Measurements from ENCODE around the gene VTI1A. TPM values are rescaled to one million over a fixed set of nuclear protein-coding genes. Genes with fewer than 3 reads are reported as not detected.

The VTI1A gene
- total RNA-seq, 1 experiment from 2014 or later: 44.4 TPM

GRCh38 chr10:112580267-112580666, 133.3 kb downstream of the VTI1A start:
- no peaks in the 10 kb centered on the region for H3K27me3 Mint-ChIP-seq (ENCODE audit: insufficient read depth, unreplicated experiment)
- ChIA-PET CTCF (no interaction called here), POLR2A (no interaction called here)
- H3K27ac Mint-ChIP-seq (ENCODE audit: low read depth, unreplicated experiment): no peak overlapping the region
- H3K36me3 Mint-ChIP-seq (ENCODE audit: insufficient read depth, unreplicated experiment): no peaks in the 10 kb centered on the region
- peaks cover 15% of the 10 kb centered on the region for H3K4me1 Mint-ChIP-seq (ENCODE audit: insufficient read depth, unreplicated experiment)
- no TSS peak for BruUV-seq (replicated peaks)
- intact Hi-C loops (cut with micrococcal nuclease): no loop called here
- H3K9me3 Mint-ChIP-seq (ENCODE audit: unreplicated experiment): no peaks in the 10 kb centered on the region
- no peak for TF ChIP-seq CTCF (IDR thresholded peaks at IDR 0.05; ENCODE audit: unreplicated experiment)
- no peak overlapping the region for H3K4me3 Mint-ChIP-seq (ENCODE audit: unreplicated experiment)
- DNase-seq (ENCODE audit: unreplicated experiment): no peak

GRCh38 chr10:112581921-112582320, 134.9 kb downstream of the VTI1A start:
- DNase-seq (ENCODE audit: unreplicated experiment): no peak
- Mint-ChIP-seq H3K4me3 (ENCODE audit: unreplicated experiment) (no peak overlapping the region), H3K27me3 (ENCODE audit: insufficient read depth, unreplicated experiment) (no peaks in the 10 kb centered on the region), H3K36me3 (ENCODE audit: insufficient read depth, unreplicated experiment) (no peaks in the 10 kb centered on the region), H3K4me1 (ENCODE audit: insufficient read depth, unreplicated experiment) (peaks cover 22% of the 10 kb centered on the region), H3K9me3 (ENCODE audit: unreplicated experiment) (no peaks in the 10 kb centered on the region), H3K27ac (ENCODE audit: low read depth, unreplicated experiment) (no peak overlapping the region)
- BruUV-seq (replicated peaks): no TSS peak
- ChIA-PET POLR2A (no interaction called here), CTCF (interaction anchor here (1.1 kb wide), 1 partner anchor 804 kb away, joined by 3 read pairs; no protein-coding TSS in a partner anchor)
- TF ChIP-seq CTCF (IDR thresholded peaks at IDR 0.05; ENCODE audit: unreplicated experiment): no peak
- intact Hi-C loops (cut with micrococcal nuclease): no loop called here

- ChIA-PET POLR2A (no interaction called here), CTCF (interaction anchor here (0.6 to 1.4 kb wide), 3 partner anchors 50 to 545 kb away, joined by 3 to 4 read pairs (median 4); no protein-coding TSS in a partner anchor)
- DNase-seq (ENCODE audit: unreplicated experiment): no peak
- Mint-ChIP-seq H3K27me3 (ENCODE audit: insufficient read depth, unreplicated experiment) (no peaks in the 10 kb centered on the region), H3K9me3 (ENCODE audit: unreplicated experiment) (no peaks in the 10 kb centered on the region), H3K4me1 (ENCODE audit: insufficient read depth, unreplicated experiment) (peaks cover 28% of the 10 kb centered on the region), H3K4me3 (ENCODE audit: unreplicated experiment) (no peak overlapping the region), H3K36me3 (ENCODE audit: insufficient read depth, unreplicated experiment) (no peaks in the 10 kb centered on the region), H3K27ac (ENCODE audit: low read depth, unreplicated experiment) (no peak overlapping the region)
- TF ChIP-seq CTCF (IDR thresholded peaks at IDR 0.05; ENCODE audit: unreplicated experiment): no peak
- no TSS peak for BruUV-seq (replicated peaks)
- intact Hi-C loops (cut with micrococcal nuclease): no loop called here
Measured at GRCh38 chr10:112583236-112583939, 136.4 kb downstream of the VTI1A start.

GRCh38 chr10:112584276-112584675, 137.3 kb downstream of the VTI1A start:
- H3K27me3 Mint-ChIP-seq (ENCODE audit: insufficient read depth, unreplicated experiment): no peaks in the 10 kb centered on the region
- H3K27ac Mint-ChIP-seq (ENCODE audit: low read depth, unreplicated experiment): peak overlapping the region; percentile 86
- BruUV-seq (replicated peaks): no TSS peak
- no peak for TF ChIP-seq CTCF (IDR thresholded peaks at IDR 0.05; ENCODE audit: unreplicated experiment)
- H3K9me3 Mint-ChIP-seq (ENCODE audit: unreplicated experiment): no peaks in the 10 kb centered on the region
- DNase-seq (ENCODE audit: unreplicated experiment): no peak
- H3K36me3 Mint-ChIP-seq (ENCODE audit: insufficient read depth, unreplicated experiment): no peaks in the 10 kb centered on the region
- intact Hi-C loops (cut with micrococcal nuclease): no loop called here
- ChIA-PET POLR2A (interaction anchor here (0.5 to 2.0 kb wide), 4 partner anchors 16 to 366 kb away, joined by 3 to 6 read pairs (median 4); no protein-coding TSS in a partner anchor), CTCF (interaction anchor here (0.6 to 1.4 kb wide), 7 partner anchors 9 to 742 kb away, joined by 3 to 6 read pairs (median 4); no protein-coding TSS in a partner anchor)
- no peak overlapping the region for H3K4me3 Mint-ChIP-seq (ENCODE audit: unreplicated experiment)
- H3K4me1 Mint-ChIP-seq (ENCODE audit: insufficient read depth, unreplicated experiment): peaks cover 28% of the 10 kb centered on the region

Measured in MCF 10A (cell line).